ENCODE results near the gene FCRLB. TPM values are rescaled to one million over a fixed set of nuclear protein-coding genes. Genes with fewer than 3 reads are reported as not detected.
"Not testable (repeated sequence)": the region's sequence is repeated elsewhere in the genome, so short reads cannot be mapped to it uniquely, and the experiment has no call there.

FCRLB gene
- total RNA-seq, 1 donor from 2014 or later = 0.82 TPM

GRCh38 chr1:161722406-161722805 lies 1.1 kb downstream of the FCRLB start:
- Mint-ChIP-seq H3K27me3 (peaks cover 65% of the 10 kb centered on the region), H3K9me3 (no peaks in the 10 kb centered on the region), H3K36me3 (no peaks in the 10 kb centered on the region), H3K4me1 (ENCODE audit: unreplicated experiment) (peaks cover 6% of the 10 kb centered on the region), H3K27ac (no peak overlapping the region), H3K4me3 (no peak overlapping the region)
- DNase-seq (ENCODE audit: extremely low spot score, unreplicated experiment) = no peak
- TF ChIP-seq CTCF (conservative IDR thresholded peaks at IDR 0.05) = no peak

- peak overlapping the region; percentile 54 for H3K4me3 Mint-ChIP-seq
- H3K27me3 Mint-ChIP-seq = peaks cover 59% of the 10 kb centered on the region
- DNase-seq (ENCODE audit: extremely low spot score, unreplicated experiment) = no peak
- H3K9me3 Mint-ChIP-seq = no peaks in the 10 kb centered on the region
- TF ChIP-seq CTCF (conservative IDR thresholded peaks at IDR 0.05) = no peak
- H3K27ac Mint-ChIP-seq = peak overlapping the region; percentile 44
- peaks cover 6% of the 10 kb centered on the region for H3K4me1 Mint-ChIP-seq (ENCODE audit: unreplicated experiment)
- H3K36me3 Mint-ChIP-seq = no peaks in the 10 kb centered on the region
Measured at GRCh38 chr1:161723459-161724141, 2.3 kb downstream of the FCRLB start.

GRCh38 chr1:161725258-161725907 lies 4.0 kb downstream of the FCRLB start:
- Mint-ChIP-seq H3K4me1 (ENCODE audit: unreplicated experiment) (peaks cover 13% of the 10 kb centered on the region), H3K27me3 (peaks cover 62% of the 10 kb centered on the region), H3K4me3 (peak overlapping the region; percentile 97)

GRCh38 chr1:161725908-161726472 lies 4.6 kb downstream of the FCRLB start:
- no peaks in the 10 kb centered on the region for H3K36me3 Mint-ChIP-seq
- H3K4me1 Mint-ChIP-seq (ENCODE audit: unreplicated experiment) = peaks cover 13% of the 10 kb centered on the region
- peak; percentile 73 for TF ChIP-seq CTCF (conservative IDR thresholded peaks at IDR 0.05)
- DNase-seq (ENCODE audit: extremely low spot score, unreplicated experiment) = no peak
- peaks cover 59% of the 10 kb centered on the region for H3K27me3 Mint-ChIP-seq
- peaks cover 4% of the 10 kb centered on the region for H3K9me3 Mint-ChIP-seq
- H3K4me3 Mint-ChIP-seq = peak overlapping the region; percentile 97
- peak overlapping the region; percentile 85 for H3K27ac Mint-ChIP-seq

More at GRCh38 chr1:161725258-161725907, 4.0 kb downstream of the FCRLB start:
- H3K36me3 Mint-ChIP-seq; DNase-seq (ENCODE audit: extremely low spot score, unreplicated experiment); H3K9me3 Mint-ChIP-seq: not testable (repeated sequence)
- peak overlapping the region; percentile 85 for H3K27ac Mint-ChIP-seq

GRCh38 chr1:161726473-161727255 lies 5.3 kb downstream of the FCRLB start:
- TF ChIP-seq CTCF (conservative IDR thresholded peaks at IDR 0.05) = peak; percentile 41
- Mint-ChIP-seq H3K27ac (peak overlapping the region; percentile 85), H3K4me1 (ENCODE audit: unreplicated experiment) (peaks cover 13% of the 10 kb centered on the region), H3K4me3 (peak overlapping the region; percentile 97), H3K27me3 (peaks cover 59% of the 10 kb centered on the region), H3K36me3 (no peaks in the 10 kb centered on the region), H3K9me3 (peaks cover 4% of the 10 kb centered on the region)
- DNase-seq (ENCODE audit: extremely low spot score, unreplicated experiment) = peak; percentile 87

Data from type B pancreatic cell (in vitro differentiated cells).